ENCODE results near the gene AGFG2.

- TF ChIP-seq, protein P1, sequence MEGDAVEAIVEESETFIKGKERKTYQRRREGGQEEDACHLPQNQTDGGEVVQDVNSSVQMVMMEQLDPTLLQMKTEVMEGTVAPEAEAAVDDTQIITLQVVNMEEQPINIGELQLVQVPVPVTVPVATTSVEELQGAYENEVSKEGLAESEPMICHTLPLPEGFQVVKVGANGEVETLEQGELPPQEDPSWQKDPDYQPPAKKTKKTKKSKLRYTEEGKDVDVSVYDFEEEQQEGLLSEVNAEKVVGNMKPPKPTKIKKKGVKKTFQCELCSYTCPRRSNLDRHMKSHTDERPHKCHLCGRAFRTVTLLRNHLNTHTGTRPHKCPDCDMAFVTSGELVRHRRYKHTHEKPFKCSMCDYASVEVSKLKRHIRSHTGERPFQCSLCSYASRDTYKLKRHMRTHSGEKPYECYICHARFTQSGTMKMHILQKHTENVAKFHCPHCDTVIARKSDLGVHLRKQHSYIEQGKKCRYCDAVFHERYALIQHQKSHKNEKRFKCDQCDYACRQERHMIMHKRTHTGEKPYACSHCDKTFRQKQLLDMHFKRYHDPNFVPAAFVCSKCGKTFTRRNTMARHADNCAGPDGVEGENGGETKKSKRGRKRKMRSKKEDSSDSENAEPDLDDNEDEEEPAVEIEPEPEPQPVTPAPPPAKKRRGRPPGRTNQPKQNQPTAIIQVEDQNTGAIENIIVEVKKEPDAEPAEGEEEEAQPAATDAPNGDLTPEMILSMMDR (IDR thresholded peaks at IDR 0.05; ENCODE audit: low read depth, low read length, poor library complexity, severe bottlenecking): peak; percentile 51
- no peak for TF ChIP-seq EZH2phosphoT487 (IDR thresholded peaks at IDR 0.05; ENCODE audit: borderline replicate concordance, low read length)
Measured at GRCh38 chr7:100600730-100601038, 61.7 kb downstream of the AGFG2 start.

Measured in DOHH2 (cell line).